PFSK-1 (cell line): ENCODE results near the gene BTLA.

Source experiments
- POLR2AphosphoS5 ChIP-seq: IDR thresholded peaks from 2 replicates; pipeline ENCODE4 v1.6.1; 2012; ENCODE audit warnings: low read depth, mild to moderate bottlenecking, control low read depth, low read length, moderate library complexity
- REST ChIP-seq, 2 experiments: IDR thresholded peaks; 2 replicates each; pipeline versions ENCODE4 v1.6.1 to v1.8.0; 2011 to 2012; ENCODE audit warnings: low read depth in 2 of 2, low read length in 2 of 2, control low read depth in 1 of 2, inconsistent platforms in 1 of 2, mild to moderate bottlenecking in 1 of 2, moderate library complexity in 1 of 2; ENCODE audit not compliant: insufficient read depth in 1 of 2
- SIN3A ChIP-seq: IDR thresholded peaks from 2 replicates; pipeline ENCODE4 v1.6.1; 2012; ENCODE audit warnings: mild to moderate bottlenecking, low read length, moderate library complexity, borderline replicate concordance; ENCODE audit not compliant: insufficient read depth
- TAF1 ChIP-seq: IDR thresholded peaks from 2 replicates; pipeline ENCODE4 v1.6.1; 2012; ENCODE audit warnings: low read length, control low read depth, borderline replicate concordance; ENCODE audit not compliant: insufficient read depth

DNA sequence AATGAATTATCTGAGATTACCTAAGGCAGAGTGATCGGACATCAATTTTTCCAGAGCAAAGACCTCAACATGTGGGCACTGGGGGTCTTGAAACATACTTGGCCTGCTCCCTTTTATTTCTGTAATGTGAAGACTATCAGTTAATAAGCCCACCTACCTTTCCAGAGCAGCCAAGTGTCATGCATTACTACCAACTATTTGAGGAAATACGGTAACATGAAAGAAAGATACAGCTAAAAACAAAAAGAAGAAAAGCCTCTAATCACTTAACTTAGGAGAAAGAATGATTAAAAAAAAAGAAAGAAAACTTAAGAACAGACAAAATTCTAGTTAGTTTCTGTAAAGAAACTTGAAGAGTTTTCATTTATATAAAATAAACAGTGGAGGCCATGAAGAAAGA, 73.9 kb downstream of the BTLA start:
- TF ChIP-seq POLR2AphosphoS5 (no peak), TAF1 (no peak), REST (IDR thresholded peaks at IDR 0.05; ENCODE audit: insufficient read depth in 1 of 2, low read depth in 2 of 2, low read length in 2 of 2) (no peak), SIN3A (no peak)
